OCI-M2 (cell line): ENCODE results near the gene FOXL1.

Experiments
- DNase-seq: peaks from one replicate; lab custom pipeline; 2025; ENCODE audit not compliant: unreplicated experiment; lab: John Stamatoyannopoulos, UW

The FOXL1 gene

DNA sequence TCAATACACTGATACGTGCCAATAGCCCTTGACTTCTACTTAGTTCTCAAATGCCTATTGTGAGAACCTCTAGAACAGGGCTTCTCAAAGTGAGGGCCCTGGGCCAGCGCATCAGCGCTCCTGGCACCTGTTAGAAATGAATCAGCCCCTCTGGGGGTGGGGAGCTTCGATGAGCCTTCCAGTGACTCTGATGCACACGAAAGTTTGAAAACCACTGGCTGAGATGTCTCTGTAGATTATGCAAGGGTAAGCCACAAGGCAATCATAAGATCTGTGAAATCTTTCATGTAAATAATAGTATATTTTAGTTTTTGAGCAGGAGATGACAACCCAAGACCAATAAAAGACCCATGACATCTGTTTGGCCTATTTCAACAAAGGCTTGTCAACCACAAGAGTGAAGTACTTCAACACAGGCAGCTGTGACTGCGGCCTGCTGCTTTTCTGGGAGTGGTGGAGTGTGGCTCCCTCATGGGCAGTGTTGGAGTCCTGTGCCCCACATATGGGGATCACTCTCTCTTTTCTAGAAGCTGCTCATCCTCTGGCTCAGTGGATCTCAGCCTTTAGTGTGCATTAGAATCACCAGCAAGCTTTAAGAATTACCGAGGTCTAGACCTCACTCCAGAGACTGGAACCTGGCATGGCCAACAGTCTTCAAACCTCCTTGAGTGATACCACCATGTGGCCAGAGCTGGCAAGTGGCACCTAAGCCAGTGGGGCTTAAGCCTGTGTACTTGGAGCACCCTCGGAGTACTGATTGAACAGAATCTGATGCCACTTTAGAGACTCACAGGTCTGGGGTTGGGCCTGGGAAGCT is 29.1 kb upstream of the FOXL1 start:
- no peak for DNase-seq

DNA sequence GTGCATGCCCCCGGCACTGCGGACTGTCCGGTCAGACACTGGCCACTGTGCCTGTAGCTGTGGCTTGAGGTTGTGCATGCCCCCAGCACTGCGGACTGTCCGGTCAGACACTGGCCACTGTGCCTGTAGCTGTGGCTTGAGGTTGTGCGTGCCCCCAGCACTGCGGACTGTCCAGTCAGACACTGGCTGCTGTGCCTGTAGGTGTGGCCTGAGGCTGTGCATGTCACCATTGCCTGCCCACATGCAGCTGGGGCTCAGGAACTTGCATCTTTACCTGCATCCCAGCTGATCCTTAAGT is 28.5 kb upstream of the FOXL1 start:
- DNase-seq, result no peak

DNA sequence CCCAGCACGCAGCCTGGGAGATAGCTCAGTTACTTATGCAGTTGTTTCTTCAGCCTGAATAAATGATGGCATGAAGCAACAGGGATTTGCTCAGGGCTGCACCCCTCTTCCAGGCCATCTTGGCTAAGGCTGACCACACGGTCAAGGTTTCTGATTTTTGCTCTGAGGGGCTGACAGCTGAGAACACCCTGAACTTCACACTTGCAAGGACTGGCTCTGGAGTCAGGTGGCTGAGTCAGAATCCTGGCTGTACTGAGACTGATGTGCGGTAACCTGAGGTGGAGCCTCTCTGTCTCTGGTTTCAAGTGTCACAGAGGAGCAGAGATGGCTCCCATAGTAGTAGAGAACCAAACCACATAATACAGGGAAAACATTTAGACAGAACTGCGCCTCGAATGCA is 28.1 kb upstream of the FOXL1 start:
- no peak for DNase-seq

DNA sequence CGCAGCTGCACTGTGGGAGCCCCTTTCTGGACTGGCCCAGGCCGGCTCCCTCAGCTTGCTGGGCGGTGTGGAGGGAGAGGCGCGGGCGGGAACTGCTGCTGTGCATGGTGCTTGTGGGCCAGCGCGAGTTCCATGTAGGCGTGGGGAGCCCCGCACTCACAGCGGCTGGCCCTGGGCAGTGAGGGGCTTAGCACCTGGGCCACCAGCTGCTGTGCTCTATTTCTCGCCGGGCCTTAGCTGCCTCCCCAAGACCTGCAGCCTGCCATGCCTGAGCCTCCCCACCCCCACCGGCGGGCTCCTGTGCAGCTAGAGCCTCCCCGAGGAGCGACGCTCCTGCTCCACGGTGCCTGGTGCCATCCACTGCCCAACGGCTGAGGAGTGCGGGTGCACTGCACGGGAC is 25.0 kb upstream of the FOXL1 start:
- no peak for DNase-seq

DNA sequence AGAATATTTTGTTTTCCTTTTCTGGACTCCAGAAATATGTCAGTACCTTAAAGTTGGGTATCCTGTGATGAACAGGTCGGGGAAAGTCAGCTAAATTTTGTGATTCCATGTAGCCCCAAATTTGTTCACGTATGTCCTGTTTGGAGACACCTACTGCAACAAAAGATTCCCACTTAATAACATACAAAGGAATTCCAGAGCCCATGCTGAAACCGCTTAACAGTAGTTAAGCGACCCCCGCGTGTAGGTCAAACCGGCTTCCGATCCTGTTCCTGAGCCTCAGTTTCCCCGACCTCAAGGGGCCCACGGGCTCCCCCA is 23.8 kb upstream of the FOXL1 start:
- DNase-seq, result no peak

DNA sequence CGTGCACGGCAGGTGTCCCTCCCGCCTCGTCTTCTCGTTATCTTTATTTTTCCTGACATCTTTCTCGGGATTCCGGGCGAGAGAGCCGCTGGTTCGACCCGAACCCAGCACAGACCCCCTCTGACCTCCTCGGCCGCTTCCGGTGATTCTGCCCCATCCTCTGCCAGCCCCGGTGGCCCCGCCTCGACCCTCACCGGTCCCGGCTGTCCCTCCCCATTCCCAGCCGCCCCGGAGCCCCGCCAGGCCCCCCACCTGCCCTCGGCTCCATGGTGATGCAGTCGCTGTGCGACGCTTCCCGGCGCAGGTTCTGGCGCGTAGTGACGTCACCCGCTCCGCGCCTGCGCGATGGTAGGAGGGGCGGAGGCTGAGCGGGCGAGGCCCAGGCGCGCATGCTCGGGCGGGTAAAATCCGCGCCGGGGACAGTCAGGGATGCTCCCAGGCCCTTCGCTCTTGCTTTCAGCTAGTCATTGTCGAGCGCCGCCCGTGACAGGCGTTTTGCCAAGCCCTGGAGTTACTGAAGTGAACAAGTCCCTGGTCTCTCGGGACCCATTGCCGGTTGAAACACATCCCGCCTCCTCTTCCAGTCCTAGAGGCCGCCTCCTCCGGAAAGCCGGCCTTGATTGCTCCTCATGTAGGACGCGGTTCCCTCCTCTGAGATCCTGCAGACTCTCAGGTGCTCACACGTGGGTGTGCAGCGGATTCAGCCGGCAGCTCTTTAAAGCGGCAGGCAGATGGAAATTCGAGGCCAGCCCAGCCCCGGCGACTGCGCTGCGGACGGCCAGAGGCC is 23.2 kb upstream of the FOXL1 start, which contains the start of gene MTHFSD:
Gene MTHFSD (minus strand): TSS at position 319 of the 787 bp plus-strand sequence. CDS start 51 bp downstream, at position 268.
- DNase-seq, result peak; percentile 12

DNA sequence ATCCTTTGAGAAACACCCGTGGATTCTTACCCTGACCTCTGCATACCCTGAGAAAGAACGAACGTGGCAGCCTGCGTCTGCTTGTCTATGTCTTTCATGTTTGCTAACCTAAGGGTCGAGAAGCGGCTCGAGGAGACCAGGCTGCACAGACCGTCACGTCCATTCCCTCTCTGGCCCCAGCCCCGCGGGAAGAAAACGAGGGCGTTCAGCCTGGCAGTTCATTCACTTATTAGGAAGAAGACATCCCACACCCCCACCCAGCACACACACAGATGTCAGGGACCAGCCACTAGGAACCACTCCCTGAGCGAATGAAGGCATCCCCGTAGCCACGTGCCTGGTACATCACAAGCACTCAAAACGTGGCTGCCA is 22.7 kb upstream of the FOXL1 start:
- no peak for DNase-seq

DNA sequence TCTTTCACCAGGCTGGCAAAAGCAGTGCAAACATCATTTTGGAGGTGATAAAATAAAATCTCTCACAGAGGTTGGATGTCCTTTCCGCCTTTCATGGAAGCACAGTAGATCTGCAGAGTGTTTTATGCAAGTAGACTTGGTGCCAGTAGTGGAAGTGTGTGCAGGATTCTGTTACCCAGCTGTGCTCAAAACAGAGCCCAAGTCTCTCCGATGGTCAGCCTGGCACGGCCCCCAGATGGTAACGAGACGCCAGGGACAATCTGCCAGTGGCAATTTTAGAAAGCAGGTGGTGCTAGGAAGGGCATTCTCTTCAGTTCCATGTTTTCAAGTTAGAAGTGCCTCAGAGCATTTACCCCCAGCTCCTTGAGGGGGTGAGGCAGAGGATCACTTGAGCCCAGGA is 21.8 kb upstream of the FOXL1 start:
- no peak for DNase-seq

DNA sequence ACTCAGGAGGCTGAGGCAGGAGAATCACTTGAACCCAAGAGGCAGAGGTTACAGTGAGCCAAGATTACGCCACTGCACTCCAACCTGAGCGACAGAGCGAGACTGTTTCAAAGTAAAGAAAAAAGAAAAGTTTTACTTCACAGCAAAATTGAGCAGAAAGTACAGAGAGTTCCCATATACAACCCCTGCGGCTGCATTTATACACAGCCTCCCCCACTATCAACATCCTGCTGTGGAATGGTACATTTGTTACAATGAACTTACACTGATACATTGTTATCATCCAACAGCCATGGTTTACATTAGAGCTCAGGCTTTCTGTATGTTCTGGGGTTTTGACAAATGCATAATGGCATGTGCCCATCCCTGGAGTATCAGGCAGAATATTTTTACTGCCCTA is 20.8 kb upstream of the FOXL1 start:
- DNase-seq, result no peak

DNA sequence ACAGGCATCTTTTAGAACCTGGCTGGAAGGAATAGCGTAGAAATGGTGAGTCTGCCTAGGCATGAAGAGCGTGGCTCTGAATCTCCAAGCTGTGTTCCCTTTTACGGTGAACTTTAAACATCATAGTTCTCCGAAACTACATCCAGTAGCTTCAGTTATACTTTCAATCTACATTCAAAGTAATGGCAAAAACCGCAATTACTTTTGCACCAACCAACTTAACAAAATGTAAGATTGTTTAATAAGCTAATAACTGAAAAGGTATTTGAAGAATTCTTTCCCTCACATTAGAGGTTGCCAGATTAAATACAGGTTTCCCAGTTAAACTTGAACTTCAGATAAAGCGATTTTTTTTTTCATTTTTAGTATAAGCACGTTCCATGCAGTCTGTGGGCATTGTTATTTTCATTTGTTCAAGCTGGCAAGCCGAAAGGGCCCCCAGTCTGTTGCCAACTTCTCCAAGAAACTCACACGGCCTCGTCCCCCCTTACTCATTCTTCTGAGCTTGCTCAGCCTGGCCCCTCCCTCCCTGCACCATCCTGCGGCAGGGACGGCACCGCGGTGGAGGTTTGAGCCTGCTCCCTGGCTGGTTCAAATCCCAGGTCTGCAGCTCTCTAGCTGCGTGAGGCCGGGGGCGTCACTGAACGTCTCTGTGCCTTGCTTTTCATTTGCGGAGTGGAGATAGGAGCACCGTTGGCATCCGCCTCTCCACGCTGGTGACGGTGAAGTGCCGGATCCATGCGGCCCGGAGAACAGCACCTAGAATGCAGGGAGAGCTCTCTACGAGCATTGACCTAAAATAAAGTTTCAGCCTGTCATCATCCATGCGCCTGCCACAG is 19.8 kb upstream of the FOXL1 start:
- no peak for DNase-seq

DNA sequence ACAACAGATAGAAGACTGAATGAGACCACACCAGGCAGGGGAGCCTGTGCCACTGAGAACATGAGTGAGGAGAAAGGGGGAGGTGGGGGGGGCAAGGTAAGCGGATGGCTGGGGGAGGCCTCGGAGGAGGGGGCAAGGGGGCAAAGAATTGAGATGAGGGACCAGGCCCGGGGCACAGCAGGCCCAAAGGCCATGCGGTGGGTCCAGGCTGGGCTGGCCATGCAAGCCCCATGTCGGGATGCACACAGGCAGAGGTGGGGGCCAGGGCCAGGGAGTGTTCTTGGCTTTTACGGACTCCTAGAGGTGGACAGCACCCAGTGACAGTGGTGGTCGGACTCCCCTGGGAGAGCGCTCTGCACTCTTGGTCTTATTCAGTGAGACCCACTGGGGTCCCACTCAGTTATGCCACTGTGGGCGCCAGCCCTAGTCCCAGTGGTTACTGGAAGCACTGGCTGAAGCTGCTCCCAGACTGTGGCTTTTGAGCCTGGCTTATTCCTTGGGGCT is 18.5 kb upstream of the FOXL1 start:
- DNase-seq, result no peak

DNA sequence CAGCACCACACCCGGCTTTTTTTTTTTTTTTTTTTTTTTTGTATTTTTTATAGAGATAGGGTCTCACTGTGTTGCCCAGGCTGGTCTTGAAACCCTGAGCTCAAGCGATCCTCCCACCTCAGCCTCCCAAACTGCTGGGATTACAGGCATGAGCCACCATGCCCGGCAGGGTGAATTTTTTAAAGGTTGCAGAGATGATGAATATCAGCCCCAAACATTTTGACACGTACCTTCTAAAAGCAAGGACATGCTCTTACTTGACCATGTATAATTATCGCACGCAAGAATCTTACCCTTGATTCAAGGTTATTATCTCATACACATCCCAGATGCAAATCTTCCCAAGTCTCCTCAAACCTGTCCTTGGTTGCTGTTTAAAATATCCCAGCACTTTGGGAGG is 16.0 kb upstream of the FOXL1 start:
- DNase-seq, result no peak

DNA sequence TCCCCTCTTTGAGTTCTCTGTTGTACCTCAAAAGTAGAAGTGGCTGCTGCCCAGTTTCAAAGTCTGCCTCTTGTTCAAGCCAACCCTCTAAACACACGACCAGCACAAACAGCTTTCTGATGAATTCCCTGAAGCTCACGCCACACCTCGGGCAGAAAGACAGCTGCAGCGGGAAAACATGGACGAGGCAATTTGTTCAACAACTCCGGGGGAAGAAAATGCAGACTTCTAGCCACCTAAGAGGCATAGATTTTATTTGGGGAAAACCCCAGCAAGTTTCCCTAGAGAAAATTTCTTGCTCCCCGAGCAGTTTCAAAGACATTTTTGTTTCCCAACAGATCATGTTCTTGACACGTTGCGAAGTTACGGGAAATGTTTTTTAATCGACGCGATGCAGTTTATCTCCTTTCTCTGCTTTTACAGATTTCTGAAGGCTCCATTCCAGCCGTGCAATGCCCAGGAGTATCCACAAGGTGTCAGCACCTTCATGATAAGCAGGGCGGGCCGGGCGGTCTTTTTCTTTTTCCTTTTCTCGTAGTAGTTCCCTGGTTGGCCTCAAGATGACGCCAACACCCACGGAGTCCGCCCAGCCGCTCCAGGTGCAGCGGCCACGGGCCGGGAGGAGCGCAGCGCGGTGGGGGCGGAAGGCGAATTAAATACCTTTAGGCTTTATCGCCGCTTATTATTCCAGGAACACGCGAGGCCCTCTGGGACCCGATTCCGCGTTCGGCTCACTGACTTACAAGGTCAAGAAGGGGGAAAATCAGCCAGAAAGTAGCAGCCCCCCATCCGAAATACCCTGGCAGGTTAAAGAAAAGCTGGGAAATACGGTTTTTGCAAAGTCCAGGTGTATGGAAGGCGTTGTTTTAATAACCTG is 14.6 kb upstream of the FOXL1 start:
- peak; percentile 50 for DNase-seq

DNA sequence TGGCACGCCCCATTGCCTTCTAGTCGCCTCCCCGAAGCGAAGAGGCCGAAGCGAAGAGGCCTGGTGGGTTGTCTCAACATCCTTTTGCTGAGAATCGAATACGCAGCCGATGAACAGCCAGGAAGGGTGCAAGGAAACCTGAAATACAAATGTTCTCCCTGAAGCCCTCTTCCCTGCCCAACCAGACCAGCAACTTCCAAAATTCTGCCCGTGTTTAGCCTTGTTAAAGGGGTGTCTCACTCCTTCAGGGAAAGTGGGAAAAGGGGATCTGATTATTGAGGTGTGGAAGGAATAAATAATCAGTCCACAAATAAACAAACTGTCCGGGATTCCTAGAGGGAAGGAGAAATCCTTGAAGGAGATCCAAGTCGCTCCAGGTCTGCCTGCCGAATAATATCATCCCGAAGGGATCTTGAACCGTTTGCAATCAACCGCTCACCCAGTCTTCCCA is 13.1 kb upstream of the FOXL1 start:
- DNase-seq, result no peak

DNA sequence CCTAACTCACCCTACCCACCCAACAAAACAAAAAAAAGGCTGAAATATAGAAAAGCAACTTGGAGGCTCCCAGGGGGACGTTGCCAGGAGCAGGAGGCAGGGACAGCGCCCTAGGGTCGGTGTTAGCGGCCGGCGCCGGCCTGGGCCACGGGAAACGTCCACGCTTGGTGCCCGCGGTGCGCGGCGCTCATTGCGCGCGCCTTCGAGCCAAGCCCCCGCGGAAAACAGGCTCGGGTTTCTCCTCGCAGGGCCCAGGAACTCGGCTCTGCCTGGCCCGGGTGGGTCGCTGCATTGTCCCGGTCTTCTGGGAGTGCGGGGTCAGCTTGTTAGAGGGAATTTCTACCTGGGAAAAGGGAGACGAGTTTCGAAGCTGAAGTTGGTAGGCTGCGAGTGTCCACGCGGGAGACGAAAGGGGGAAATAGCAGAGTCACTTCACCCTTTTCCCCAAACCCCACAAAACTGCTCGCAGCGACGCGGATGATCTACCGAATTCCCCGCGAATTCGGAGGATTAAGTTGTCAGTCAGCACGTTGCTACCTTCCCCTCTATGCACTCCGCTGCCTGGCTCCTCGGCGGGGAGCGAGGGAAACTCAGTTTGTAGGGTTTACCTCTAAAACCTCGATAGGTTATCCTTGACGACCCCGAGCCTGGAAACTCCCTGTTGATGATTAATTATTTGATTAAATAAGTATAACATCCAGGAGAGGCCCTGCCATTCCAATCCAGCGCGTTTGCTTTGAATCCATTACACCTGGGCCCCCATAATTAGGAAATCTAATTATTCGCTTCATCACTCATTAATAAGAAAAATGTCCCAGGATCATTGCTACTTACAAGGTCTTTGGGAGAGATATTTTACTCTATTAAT is 12.5 kb upstream of the FOXL1 start:
- no peak for DNase-seq

DNA sequence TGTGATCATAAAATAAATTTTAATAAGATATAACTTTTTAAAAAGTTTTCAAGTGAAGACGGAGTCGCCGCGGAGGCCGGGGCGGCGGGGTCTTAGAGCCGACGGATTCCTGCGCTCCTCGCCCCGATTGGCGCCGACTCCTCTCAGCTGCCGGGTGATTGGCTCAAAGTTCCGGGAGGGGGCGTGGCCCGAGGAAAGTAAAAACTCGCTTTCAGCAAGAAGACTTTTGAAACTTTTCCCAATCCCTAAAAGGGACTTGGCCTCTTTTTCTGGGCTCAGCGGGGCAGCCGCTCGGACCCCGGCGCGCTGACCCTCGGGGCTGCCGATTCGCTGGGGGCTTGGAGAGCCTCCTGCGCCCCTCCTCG is 11.8 kb upstream of the FOXL1 start, which contains the start of gene FOXC2:
Gene FOXC2 (plus strand): TSS at position 229 of the 365 bp plus-strand sequence. CDS start 507 bp downstream, outside the sequence.
- DNase-seq, result no peak

DNA sequence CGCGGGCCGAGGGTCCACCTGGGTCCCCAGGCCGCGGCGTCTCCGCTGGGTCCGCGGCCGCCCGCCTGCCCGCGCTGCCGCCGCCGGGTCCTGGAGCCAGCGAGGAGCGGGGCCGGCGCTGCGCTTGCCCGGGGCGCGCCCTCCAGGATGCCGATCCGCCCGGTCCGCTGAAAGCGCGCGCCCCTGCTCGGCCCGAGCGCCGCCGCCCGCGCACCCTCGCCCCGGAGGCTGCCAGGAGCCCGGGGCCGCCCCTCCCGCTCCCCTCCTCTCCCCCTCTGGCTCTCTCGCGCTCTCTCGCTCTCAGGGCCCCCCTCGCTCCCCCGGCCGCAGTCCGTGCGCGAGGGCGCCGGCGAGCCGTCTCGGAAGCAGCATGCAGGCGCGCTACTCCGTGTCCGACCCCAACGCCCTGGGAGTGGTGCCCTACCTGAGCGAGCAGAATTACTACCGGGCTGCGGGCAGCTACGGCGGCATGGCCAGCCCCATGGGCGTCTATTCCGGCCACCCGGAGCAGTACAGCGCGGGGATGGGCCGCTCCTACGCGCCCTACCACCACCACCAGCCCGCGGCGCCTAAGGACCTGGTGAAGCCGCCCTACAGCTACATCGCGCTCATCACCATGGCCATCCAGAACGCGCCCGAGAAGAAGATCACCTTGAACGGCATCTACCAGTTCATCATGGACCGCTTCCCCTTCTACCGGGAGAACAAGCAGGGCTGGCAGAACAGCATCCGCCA is 11.2 kb upstream of the FOXL1 start:
- DNase-seq, result no peak

DNA sequence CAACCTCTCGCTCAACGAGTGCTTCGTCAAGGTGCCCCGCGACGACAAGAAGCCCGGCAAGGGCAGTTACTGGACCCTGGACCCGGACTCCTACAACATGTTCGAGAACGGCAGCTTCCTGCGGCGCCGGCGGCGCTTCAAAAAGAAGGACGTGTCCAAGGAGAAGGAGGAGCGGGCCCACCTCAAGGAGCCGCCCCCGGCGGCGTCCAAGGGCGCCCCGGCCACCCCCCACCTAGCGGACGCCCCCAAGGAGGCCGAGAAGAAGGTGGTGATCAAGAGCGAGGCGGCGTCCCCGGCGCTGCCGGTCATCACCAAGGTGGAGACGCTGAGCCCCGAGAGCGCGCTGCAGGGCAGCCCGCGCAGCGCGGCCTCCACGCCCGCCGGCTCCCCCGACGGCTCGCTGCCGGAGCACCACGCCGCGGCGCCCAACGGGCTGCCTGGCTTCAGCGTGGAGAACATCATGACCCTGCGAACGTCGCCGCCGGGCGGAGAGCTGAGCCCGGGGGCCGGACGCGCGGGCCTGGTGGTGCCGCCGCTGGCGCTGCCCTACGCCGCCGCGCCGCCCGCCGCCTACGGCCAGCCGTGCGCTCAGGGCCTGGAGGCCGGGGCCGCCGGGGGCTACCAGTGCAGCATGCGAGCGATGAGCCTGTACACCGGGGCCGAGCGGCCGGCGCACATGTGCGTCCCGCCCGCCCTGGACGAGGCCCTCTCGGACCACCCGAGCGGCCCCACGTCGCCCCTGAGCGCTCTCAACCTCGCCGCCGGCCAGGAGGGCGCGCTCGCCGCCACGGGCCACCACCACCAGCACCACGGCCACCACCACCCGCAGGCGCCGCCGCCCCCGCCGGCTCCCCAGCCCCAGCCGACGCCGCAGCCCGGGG is 10.4 kb upstream of the FOXL1 start:
- DNase-seq, result no peak
